ENCODE measurements around the gene PLEKHM2.

Gene PLEKHM2

DNA sequence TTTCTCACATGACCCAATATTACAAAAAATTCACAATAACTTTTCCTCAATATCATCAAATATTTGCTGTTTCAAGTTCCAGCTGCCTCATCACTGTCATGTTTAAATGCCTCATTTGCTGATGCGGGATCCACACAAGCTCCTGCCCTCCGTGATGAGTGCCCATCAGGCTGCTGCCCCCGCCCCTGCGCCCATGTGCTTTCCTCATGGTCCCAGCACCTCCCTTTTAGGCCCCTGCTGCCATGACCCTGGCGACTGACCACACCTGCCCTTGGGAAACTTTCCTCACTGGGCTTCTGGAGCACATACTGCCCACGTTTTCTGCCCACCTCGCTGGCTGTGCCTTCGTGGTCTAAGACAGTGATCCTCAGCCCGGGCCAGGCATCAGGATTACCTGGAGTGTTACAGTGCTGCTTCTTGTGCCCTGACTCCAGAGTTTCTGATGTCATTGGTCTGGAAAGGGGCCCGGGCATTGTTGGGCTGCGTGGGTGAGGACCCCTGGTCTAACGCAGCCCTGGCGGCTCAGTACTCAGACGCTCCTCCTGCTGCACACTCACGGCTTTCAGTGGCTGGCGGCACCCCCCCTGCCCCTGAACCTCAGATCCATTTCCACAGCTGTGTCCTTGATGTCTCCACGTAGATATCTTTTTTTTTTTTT lies 20.5 kb downstream of the PLEKHM2 start:
- Mint-ChIP-seq H3K36me3 (peaks cover 28% of the 10 kb centered on the region), H3K27ac (peak overlapping the region; percentile 6), H3K27me3 (no peaks in the 10 kb centered on the region), H3K4me3 (no peak overlapping the region), H3K4me1 (peaks cover 45% of the 10 kb centered on the region), H3K9me3 (no peaks in the 10 kb centered on the region)
- ATAC-seq = no peak

DNA sequence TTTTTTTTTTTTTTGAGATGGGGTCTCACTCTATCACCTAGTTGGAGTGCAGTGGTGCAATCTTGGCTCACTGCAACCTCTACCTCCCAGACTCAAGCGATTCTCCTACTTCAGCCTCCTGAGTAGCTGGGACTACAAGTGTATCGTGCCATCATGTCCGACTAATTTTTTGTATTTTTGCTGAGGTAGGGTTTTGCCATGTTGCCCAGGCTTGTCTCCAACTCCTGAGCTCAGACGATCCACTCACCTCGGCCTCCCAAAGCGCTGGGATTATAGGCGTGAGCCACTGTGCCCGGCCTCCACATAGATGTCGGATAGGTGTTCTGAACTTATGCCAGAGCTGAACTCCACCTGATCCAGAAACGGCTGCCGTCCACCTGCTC lies 21.1 kb downstream of the PLEKHM2 start:
- H3K4me1 Mint-ChIP-seq = peaks cover 45% of the 10 kb centered on the region
- ATAC-seq = no peak
- H3K9me3 Mint-ChIP-seq = no peaks in the 10 kb centered on the region
- no peak overlapping the region for H3K27ac Mint-ChIP-seq
- no peaks in the 10 kb centered on the region for H3K27me3 Mint-ChIP-seq
- peaks cover 28% of the 10 kb centered on the region for H3K36me3 Mint-ChIP-seq
- no peak overlapping the region for H3K4me3 Mint-ChIP-seq

DNA sequence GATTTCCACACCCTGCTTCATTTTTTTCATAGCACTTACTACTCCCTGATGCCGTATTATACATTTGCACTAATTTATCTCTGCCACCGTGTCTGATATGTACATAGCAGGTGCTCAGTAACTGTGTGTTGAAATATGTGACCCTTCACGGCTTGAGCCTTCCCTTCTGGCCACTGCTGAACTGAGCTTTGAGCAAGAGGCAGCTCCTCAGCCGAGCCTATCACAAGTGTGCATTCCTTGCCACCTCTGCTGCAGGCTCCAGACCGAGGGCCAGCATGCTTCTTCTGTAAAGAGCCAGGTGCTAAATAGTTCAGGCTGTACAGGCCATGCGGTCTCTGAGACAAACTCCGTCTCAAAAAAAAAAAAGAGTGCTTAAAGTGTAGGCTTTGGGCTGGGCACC lies 22.6 kb downstream of the PLEKHM2 start:
- Mint-ChIP-seq H3K27ac (no peak overlapping the region), H3K36me3 (peaks cover 35% of the 10 kb centered on the region), H3K9me3 (no peaks in the 10 kb centered on the region), H3K27me3 (no peaks in the 10 kb centered on the region), H3K4me1 (peaks cover 45% of the 10 kb centered on the region), H3K4me3 (no peak overlapping the region)
- no peak for ATAC-seq

DNA sequence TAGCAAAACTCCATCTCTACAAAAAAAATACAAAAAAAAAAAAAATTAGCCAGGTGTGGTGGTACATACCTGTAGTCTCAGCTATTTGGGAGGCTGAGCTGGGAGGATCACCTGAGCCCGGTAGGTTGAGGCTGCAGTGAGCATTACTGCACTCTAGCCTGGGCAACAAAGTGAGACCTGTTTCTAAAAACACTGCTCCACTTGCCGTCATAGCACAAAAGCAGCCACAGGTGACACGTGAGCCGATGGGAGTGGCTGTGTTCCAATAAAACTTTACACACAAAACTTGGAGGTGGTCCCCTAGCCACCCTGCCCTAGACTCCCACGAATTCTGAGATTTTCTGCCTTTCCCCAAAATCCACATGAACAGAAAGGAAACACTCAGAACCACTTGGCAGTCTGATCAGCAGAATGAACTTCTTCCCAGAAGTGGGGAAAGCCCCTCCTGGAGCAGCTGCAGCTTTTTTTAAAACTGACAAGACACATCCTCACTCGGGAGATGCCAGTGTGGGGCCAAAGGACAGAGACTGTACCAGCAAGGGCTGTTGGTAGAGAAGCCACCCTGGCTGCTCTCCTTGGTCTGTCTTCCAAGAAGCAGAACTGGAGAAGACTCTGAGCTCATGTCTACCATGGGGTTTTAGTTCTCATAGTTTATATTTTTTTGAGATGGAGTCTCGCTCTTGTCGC lies 23.3 kb downstream of the PLEKHM2 start:
- Mint-ChIP-seq H3K4me3 (no peak overlapping the region), H3K36me3 (peaks cover 35% of the 10 kb centered on the region), H3K9me3 (no peaks in the 10 kb centered on the region), H3K27ac (no peak overlapping the region), H3K4me1 (peaks cover 47% of the 10 kb centered on the region), H3K27me3 (no peaks in the 10 kb centered on the region)
- ATAC-seq = no peak

DNA sequence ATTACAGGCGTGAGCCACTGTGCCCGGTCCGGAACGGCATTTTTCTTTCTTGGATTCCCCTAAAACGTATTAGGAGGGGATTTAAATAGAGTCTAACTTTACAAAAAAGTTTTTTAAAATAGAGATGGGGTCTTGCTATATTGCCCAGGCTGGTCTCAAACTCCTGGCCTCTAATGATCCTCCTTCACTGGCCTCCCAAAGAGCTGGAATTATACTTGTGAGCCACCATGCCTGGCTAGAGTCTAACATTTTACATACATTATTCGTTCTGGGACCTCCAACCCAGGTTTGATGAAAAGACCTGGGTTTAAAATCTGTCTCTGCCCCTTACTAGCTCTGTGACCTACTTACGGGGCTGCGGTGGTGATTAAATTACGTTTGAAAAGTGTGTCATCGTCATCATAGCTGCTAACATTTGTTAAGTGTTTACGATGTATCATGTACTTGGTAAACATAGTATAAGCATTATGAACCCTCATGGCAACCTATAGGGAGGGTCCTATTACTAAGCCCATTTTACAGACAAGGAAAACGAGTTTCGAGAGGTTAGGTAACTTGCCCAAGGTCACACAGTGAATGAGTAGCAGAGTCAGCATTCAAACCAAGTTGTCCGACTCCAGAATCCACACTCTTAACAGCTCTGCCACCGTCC lies 24.5 kb downstream of the PLEKHM2 start:
- Mint-ChIP-seq H3K27ac (no peak overlapping the region), H3K27me3 (no peaks in the 10 kb centered on the region), H3K36me3 (peaks cover 35% of the 10 kb centered on the region), H3K4me1 (peaks cover 38% of the 10 kb centered on the region), H3K9me3 (no peaks in the 10 kb centered on the region), H3K4me3 (no peak overlapping the region)
- ATAC-seq = no peak

DNA sequence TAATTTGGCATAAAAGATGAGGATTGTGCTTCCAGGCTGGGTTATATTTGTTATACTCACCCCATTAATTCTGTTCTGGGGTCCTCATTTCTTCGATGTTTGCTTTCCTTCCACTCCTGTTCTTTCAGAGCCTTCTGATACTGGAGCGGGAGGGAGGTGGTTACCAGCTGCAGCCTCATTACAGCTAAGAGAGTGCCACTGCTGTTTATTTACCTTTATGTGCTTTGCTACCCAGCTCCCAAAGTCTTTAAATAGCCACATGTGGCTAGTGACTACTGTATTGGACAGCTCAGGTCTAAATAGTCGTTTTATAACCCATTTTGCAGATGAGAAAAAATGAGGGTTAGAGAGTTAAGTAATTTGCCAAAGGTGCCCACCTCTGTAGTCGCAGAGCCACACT lies 25.1 kb downstream of the PLEKHM2 start:
- H3K27ac Mint-ChIP-seq = no peak overlapping the region
- H3K36me3 Mint-ChIP-seq = peaks cover 31% of the 10 kb centered on the region
- H3K9me3 Mint-ChIP-seq = no peaks in the 10 kb centered on the region
- H3K4me3 Mint-ChIP-seq = no peak overlapping the region
- no peaks in the 10 kb centered on the region for H3K27me3 Mint-ChIP-seq
- ATAC-seq = no peak
- H3K4me1 Mint-ChIP-seq = peaks cover 33% of the 10 kb centered on the region

DNA sequence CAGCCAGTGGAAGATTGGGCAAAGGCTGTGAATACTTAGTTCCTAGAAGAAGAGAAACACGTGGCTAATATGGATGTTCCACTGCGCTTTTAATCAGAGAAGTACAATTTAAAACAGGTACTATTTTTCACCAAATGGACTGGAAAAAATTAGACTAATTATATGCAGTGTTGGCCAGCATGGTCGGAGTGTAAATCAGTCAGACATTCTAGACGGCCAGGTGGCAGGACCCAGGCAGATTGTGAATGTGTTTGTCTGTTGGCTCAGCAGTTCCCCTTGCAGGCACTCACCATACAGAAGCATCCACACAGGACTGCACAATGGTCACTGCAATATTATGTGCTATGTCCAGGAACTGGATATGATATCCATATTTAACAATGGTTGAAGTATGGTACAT lies 28.0 kb downstream of the PLEKHM2 start:
- H3K36me3 Mint-ChIP-seq = peaks cover 21% of the 10 kb centered on the region
- H3K4me1 Mint-ChIP-seq = peaks cover 12% of the 10 kb centered on the region
- no peaks in the 10 kb centered on the region for H3K9me3 Mint-ChIP-seq
- no peak overlapping the region for H3K27ac Mint-ChIP-seq
- no peak for ATAC-seq
- H3K27me3 Mint-ChIP-seq = no peaks in the 10 kb centered on the region
- no peak overlapping the region for H3K4me3 Mint-ChIP-seq

DNA sequence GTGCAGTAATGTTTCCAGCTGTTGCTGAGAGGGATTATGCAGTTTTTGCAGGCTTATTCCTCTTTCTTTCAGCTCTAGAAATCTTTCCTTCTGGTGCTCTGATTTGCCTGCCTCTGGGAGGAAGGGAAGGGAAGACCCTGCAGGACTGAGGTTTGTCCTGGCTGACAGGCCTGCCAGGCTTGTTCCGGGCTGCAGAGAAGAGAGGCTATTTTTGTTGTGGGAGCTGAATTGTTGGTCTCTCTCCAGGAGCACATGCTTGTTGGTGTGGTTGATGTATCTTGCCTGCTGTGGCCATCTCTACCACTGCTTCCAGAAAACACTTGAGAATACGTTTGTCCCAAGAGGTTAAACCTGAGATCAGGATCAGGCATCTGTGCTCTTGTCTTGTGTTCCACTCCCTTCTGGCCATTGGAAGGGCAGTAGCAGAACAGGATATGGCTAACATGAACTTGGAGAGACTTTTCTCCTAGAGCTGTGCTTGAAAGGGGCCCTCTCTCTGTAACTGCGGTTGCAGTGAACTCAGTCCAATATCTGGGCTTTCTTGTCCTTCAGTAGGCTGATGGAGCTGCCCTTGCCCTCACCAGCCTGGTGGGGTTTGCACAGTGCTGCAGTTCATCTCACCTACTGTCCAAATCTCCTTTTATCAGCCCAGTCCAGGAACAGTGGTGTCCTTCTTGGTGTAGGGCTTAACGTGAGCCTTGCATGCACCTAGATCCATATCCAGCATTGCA lies 30.5 kb downstream of the PLEKHM2 start:
- no peaks in the 10 kb centered on the region for H3K9me3 Mint-ChIP-seq
- no peaks in the 10 kb centered on the region for H3K27me3 Mint-ChIP-seq
- no peak overlapping the region for H3K27ac Mint-ChIP-seq

DNA sequence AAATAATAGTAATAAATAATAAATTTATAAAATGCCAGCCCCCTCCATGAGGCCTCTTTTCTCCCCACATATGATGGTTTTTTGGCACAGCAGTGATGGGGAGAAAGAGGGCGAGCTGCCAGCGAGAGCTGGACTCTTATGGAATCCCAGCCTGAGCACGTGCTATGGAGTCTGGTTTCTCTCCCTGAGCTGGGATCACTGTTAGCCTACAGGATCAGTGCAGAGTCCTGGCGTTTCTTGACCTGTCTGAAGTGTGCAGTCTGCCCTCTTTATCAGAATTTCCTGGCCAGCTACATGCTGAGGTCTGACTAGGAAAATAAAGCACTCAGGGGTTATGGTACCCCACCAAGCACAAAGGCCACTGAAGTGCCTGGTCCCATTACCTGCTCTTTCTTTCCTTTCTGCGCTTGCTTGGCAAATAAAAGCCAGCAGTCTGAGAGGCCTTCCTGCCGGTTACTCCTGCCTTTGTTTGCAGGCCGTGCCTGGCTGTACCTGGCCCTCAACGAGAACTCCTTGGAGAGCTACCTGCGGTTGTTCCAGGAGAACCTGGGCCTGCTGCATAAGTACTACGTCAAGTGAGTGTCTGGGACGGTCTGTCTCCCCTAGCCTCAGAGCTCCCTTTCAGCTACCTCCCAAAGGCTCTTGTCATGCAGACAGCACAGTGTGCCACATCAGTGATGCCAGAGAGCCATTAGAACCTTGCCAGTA lies 33.5 kb downstream of the PLEKHM2 start:
- peaks cover 45% of the 10 kb centered on the region for H3K36me3 Mint-ChIP-seq

More for the DNA sequence above, 30.5 kb downstream of the PLEKHM2 start:
- Mint-ChIP-seq H3K4me3 (no peak overlapping the region), H3K36me3 (peaks cover 42% of the 10 kb centered on the region), H3K4me1 (peaks cover 12% of the 10 kb centered on the region)
- ATAC-seq = no peak

DNA sequence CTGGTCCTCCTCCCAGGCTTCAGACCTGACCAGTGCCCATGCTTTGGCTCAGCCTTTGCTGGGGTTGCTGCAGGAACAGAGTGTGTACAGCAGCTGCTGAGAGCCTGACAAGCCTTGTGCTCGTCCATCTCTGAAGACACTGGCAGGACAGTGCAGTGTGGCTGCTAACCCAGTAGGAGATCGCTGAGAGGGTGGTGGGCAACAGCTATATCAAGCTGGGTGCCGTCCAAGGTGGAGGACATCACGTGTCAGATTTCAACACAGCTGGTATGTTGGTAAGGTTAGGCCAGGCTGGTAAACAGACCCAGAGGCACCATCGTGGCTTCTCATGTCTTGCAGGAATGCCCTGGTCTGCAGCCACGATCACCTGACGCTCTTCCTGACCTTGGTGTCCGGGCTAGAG lies 34.1 kb downstream of the PLEKHM2 start:
- peaks cover 49% of the 10 kb centered on the region for H3K36me3 Mint-ChIP-seq
- H3K4me1 Mint-ChIP-seq = peaks cover 4% of the 10 kb centered on the region
- H3K9me3 Mint-ChIP-seq = no peaks in the 10 kb centered on the region
- ATAC-seq = no peak
- H3K27me3 Mint-ChIP-seq = no peaks in the 10 kb centered on the region
- H3K4me3 Mint-ChIP-seq = no peak overlapping the region
- no peak overlapping the region for H3K27ac Mint-ChIP-seq

More for the DNA sequence above, 33.5 kb downstream of the PLEKHM2 start:
- no peaks in the 10 kb centered on the region for H3K9me3 Mint-ChIP-seq
- H3K27ac Mint-ChIP-seq = no peak overlapping the region
- no peak overlapping the region for H3K4me3 Mint-ChIP-seq
- no peak for ATAC-seq
- no peaks in the 10 kb centered on the region for H3K27me3 Mint-ChIP-seq
- peaks cover 4% of the 10 kb centered on the region for H3K4me1 Mint-ChIP-seq

DNA sequence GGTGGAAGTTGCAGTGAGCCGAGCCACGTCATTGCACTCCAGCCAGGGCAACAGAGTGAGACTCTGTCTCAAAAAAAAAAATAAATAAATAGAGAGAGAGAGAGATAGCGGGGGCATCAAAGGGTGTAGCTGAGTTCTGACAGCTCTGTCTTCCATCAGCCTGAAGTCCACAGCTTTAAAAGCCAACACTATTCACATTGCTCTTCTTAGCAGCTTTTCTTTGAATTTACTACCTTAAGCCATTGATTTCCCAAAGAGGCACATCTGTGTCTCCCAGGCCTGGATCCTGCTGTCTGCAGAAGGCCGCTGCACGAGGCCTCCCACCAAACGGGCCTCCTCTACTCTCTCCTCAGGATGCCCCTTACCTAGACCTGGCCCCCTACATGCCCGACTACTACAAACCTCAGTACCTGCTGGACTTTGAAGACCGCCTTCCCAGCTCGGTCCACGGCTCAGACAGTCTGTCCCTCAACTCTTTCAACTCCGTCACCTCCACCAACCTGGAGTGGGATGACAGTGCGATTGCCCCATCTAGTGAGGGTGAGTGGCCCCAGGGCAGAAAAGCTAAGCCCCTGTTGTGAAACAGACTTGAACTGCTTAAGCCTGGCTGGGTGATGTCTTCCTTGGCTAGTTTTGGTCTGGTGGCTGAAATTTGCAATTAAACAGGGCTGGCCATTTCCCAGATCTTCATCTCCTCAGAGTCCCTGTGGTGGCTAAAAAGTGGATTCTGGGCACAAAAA lies 35.4 kb downstream of the PLEKHM2 start:
- H3K36me3 Mint-ChIP-seq = peaks cover 52% of the 10 kb centered on the region
- H3K4me1 Mint-ChIP-seq = peaks cover 4% of the 10 kb centered on the region
- ATAC-seq = no peak
- H3K9me3 Mint-ChIP-seq = no peaks in the 10 kb centered on the region
- no peak overlapping the region for H3K4me3 Mint-ChIP-seq
- H3K27me3 Mint-ChIP-seq = no peaks in the 10 kb centered on the region
- H3K27ac Mint-ChIP-seq = no peak overlapping the region

DNA sequence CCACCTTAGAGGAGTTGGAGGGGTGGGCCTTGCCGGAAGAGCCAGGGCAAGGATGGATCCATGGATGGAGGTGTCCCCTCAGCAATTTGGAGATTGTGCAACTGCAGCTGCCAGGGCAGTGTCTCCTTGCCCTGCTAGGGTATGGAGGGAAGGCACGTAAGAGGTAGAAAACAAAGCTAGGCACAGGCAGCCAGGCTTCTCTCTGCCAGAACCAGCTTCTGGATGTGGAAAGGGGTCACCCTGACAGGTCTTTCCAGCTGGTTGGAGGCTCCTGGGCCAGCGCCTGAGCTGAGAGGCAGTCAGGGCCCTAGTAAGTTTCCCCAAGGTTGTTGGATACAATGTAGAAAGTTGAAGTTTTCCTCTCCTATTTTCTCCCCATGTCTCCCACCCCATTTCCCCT lies 36.7 kb downstream of the PLEKHM2 start:
- H3K27ac Mint-ChIP-seq = no peak overlapping the region
- ATAC-seq = no peak
- H3K4me1 Mint-ChIP-seq = no peaks in the 10 kb centered on the region
- H3K27me3 Mint-ChIP-seq = no peaks in the 10 kb centered on the region
- no peak overlapping the region for H3K4me3 Mint-ChIP-seq
- H3K9me3 Mint-ChIP-seq = no peaks in the 10 kb centered on the region
- H3K36me3 Mint-ChIP-seq = peaks cover 56% of the 10 kb centered on the region

DNA sequence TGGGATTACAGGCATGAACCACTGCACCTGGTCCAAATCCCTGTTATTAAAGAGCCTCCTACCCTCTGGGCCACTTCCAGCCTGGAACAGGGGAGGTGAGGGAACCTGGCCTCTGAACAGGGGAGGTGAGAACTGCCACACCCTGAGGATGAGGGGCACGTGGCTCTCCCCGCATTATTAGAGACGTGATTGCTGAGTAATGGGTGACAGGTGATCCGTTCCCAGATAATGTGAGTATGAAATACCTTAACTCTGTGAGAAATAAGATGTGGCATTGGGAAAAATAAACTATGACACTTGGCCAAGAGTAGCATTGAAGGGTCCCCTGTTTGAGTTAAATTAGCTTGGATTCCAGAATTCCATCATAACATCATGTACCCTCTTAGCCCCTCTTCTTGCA lies 38.3 kb downstream of the PLEKHM2 start:
- peaks cover 57% of the 10 kb centered on the region for H3K36me3 Mint-ChIP-seq
- H3K27me3 Mint-ChIP-seq = no peaks in the 10 kb centered on the region
- ATAC-seq = no peak
- H3K4me3 Mint-ChIP-seq = no peak overlapping the region
- no peaks in the 10 kb centered on the region for H3K4me1 Mint-ChIP-seq
- no peaks in the 10 kb centered on the region for H3K9me3 Mint-ChIP-seq
- H3K27ac Mint-ChIP-seq = no peak overlapping the region

DNA sequence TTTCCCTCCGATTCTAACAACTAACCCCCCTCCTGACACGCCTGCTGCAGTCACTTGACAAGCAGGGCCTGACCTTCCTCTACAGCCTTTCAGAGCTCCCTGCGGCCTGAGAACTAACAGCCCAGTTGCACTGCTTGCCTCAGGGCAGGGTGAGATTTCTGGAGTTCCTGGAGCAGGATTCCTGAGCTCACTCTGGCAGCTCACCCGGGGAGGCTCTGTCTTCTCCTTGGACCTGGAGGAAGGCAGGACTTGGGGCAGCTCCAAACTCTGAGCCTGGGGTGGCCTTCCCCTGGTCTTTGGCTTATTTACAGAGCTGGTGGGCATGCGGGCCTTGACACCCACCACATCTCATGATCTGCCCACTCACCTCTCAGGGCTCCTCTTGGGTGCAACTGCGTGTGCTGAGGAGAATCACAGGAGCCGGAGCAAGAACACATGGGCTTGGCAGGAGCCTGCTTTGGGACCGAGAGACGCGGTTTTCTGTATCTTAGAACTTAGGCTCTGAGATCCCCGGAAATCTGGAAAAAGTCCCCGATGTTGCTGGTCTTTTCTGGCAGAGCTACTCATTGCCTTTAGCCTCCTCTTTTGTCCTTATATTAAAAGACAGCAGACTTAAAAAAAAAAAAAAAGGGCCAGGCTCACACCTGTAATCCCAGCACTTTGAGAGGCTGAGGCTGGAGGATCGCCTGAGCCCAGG lies 38.9 kb downstream of the PLEKHM2 start:
- Mint-ChIP-seq H3K27me3 (no peaks in the 10 kb centered on the region), H3K27ac (no peak overlapping the region), H3K36me3 (peaks cover 58% of the 10 kb centered on the region), H3K4me1 (no peaks in the 10 kb centered on the region), H3K9me3 (no peaks in the 10 kb centered on the region), H3K4me3 (no peak overlapping the region)
- ATAC-seq = no peak

All from stimulated activated memory B cell treated with anti-CD40 and anti-IgM and Interleukin-4, amounts not matched to agents 10 μg/mL and 1 μg/mL and 100 μg/mL, for 72 hours (primary cell).